Ramos (cell line): ENCODE results near the gene ISG20L2.

Experiments
- in situ Hi-C: fragments of 300-500 bp; cut with MboI; formaldehyde crosslinking; loops from one replicate; pipeline ENCODE4 v1.14.3; 2022; ENCODE audit warnings: low sequenced_read_pairs; ENCODE audit not compliant: unreplicated experiment

Gene ISG20L2

GRCh38 chr1:156743367-156744302 lies 15.1 kb upstream of the ISG20L2 start:
- in situ Hi-C loops: no loop called here

GRCh38 chr1:156742801-156743200 lies 14.2 kb upstream of the ISG20L2 start:
- in situ Hi-C loops: no loop called here

GRCh38 chr1:156742017-156742416 lies 13.5 kb upstream of the ISG20L2 start:
- in situ Hi-C loops: no loop called here

GRCh38 chr1:156741481-156741983 lies 13.0 kb upstream of the ISG20L2 start:
- in situ Hi-C loops: no loop called here

GRCh38 chr1:156740741-156741480 lies 12.3 kb upstream of the ISG20L2 start, which contains the start of gene MRPL24:
Gene MRPL24 (minus strand): TSS chr1:156741088. CDS start chr1:156738704, 2,384 bp downstream.
- in situ Hi-C loops: no loop called here

- in situ Hi-C loops: no loop called here
Measured at GRCh38 chr1:156740237-156740740, 11.7 kb upstream of the ISG20L2 start.

GRCh38 chr1:156738916-156739315 lies 10.3 kb upstream of the ISG20L2 start:
- in situ Hi-C loops: no loop called here

GRCh38 chr1:156738407-156738806 lies 9.8 kb upstream of the ISG20L2 start:
- in situ Hi-C loops: no loop called here

GRCh38 chr1:156733989-156734584 lies 5.5 kb upstream of the ISG20L2 start:
- in situ Hi-C loops: no loop called here

GRCh38 chr1:156727926-156728598 lies 504 bp downstream of the ISG20L2 start, which contains the start of gene METTL25B:
Gene METTL25B (plus strand): TSS chr1:156728469. CDS start chr1:156729105, 636 bp downstream.
- in situ Hi-C loops: no loop called here

GRCh38 chr1:156727492-156727891 lies 1.1 kb downstream of the ISG20L2 start:
- in situ Hi-C loops: no loop called here

GRCh38 chr1:156726549-156727226 lies 1.9 kb downstream of the ISG20L2 start:
- in situ Hi-C loops: no loop called here

- in situ Hi-C loops: no loop called here
Measured at GRCh38 chr1:156725683-156726280, 2.8 kb downstream of the ISG20L2 start.

GRCh38 chr1:156721535-156721934 lies 7.0 kb downstream of the ISG20L2 start:
- in situ Hi-C loops: no loop called here

GRCh38 chr1:156721131-156721530 lies 7.4 kb downstream of the ISG20L2 start:
- in situ Hi-C loops: no loop called here

- in situ Hi-C loops: no loop called here
Measured at GRCh38 chr1:156717351-156717750, 11.2 kb downstream of the ISG20L2 start.

GRCh38 chr1:156714830-156715229 lies 13.7 kb downstream of the ISG20L2 start:
- in situ Hi-C loops: no loop called here

- in situ Hi-C loops: no loop called here
Measured at GRCh38 chr1:156712626-156713025, 15.9 kb downstream of the ISG20L2 start.
